Mucosa of stomach (tissue), 1 donor: ENCODE data around the gene PRDX5.

Experiments
- H3K27me3 ChIP-seq: one replicate; pipeline ENCODE4 v1.7.0; 2013; ENCODE audit warnings: mild to moderate bottlenecking, low read length; ENCODE audit not compliant: control insufficient read depth, insufficient read depth
- H3K36me3 ChIP-seq: one replicate; pipeline ENCODE4 v1.7.0; 2013; ENCODE audit warnings: low read length; ENCODE audit not compliant: control insufficient read depth, insufficient read depth
- H3K4me1 ChIP-seq: one replicate; pipeline ENCODE4 v1.7.0; 2013; ENCODE audit warnings: mild to moderate bottlenecking, low read length; ENCODE audit not compliant: control insufficient read depth, insufficient read depth
- H3K4me3 ChIP-seq: one replicate; pipeline ENCODE4 v1.7.0; 2013; ENCODE audit warnings: low read length
- H3K9ac ChIP-seq: one replicate; pipeline ENCODE4 v1.7.0; 2013; ENCODE audit warnings: mild to moderate bottlenecking, low read length, moderate library complexity
- H3K9me3 ChIP-seq: one replicate; pipeline ENCODE4 v1.7.0; 2013; ENCODE audit warnings: mild to moderate bottlenecking, low read length, moderate library complexity; ENCODE audit not compliant: control insufficient read depth
- donor health status: Pancreatic carcinoma.

The PRDX5 gene

GRCh38 chr11:64349025-64349387, 31.1 kb downstream of the PRDX5 start:
- Histone ChIP-seq H3K36me3 (no peaks in the 10 kb centered on the region), H3K27me3 (no peaks in the 10 kb centered on the region), H3K4me3 (no peak overlapping the region), H3K9ac (no peak overlapping the region), H3K4me1 (peaks cover 19% of the 10 kb centered on the region), H3K9me3 (no peaks in the 10 kb centered on the region)

GRCh38 chr11:64349404-64349803, 31.5 kb downstream of the PRDX5 start:
- Histone ChIP-seq H3K9me3 (no peaks in the 10 kb centered on the region), H3K36me3 (no peaks in the 10 kb centered on the region), H3K27me3 (no peaks in the 10 kb centered on the region), H3K4me1 (peaks cover 19% of the 10 kb centered on the region), H3K4me3 (no peak overlapping the region), H3K9ac (no peak overlapping the region)

GRCh38 chr11:64351136-64351631, 33.3 kb downstream of the PRDX5 start:
- Histone ChIP-seq H3K27me3 (no peaks in the 10 kb centered on the region), H3K4me1 (peaks cover 32% of the 10 kb centered on the region), H3K9me3 (no peaks in the 10 kb centered on the region), H3K9ac (no peak overlapping the region), H3K36me3 (no peaks in the 10 kb centered on the region), H3K4me3 (no peak overlapping the region)

- H3K4me1 ChIP-seq = peaks cover 41% of the 10 kb centered on the region
- no peaks in the 10 kb centered on the region for H3K36me3 ChIP-seq
- H3K27me3 ChIP-seq = no peaks in the 10 kb centered on the region
- H3K9ac ChIP-seq = no peak overlapping the region
- H3K4me3 ChIP-seq = no peak overlapping the region
- H3K9me3 ChIP-seq = no peaks in the 10 kb centered on the region
These were observed 34.4 kb downstream of the PRDX5 start for GRCh38 chr11:64352099-64352994.

DNA sequence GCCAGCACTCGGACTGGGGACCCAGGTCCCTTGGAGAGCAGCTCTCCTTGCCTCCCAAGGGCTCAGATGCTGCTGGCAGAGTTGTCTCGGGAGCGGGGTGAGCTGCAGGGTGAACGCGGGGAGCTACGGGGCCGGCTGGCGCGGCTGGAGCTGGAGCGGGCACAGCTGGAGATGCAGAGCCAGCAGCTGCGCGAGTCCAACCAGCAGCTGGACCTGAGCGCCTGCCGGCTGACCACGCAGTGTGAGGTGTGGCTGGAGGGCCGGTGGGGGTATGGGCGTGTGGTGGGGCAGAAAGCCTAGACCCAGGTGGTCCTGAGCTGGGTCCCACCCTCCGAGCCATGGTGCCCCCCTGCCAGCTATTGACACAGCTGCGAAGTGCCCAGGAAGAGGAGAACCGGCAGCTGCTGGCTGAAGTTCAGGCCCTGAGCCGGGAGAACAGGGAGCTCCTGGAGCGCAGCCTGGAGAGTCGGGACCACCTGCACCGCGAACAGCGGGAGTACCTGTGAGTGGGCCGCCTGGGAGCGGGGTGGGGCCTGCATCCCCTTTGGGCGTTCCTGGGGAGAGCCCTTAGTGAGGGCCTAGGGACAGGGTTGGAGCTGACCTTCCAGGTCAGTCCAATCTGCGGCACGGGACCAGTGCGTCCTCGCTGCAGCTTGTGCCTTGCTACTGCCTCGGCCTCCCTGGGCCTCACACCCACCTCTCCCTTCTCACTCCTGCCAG, 35.2 kb downstream of the PRDX5 start:
- H3K27me3 ChIP-seq = no peaks in the 10 kb centered on the region
- no peak overlapping the region for H3K9ac ChIP-seq
- H3K36me3 ChIP-seq = no peaks in the 10 kb centered on the region
- no peak overlapping the region for H3K4me3 ChIP-seq
- no peaks in the 10 kb centered on the region for H3K9me3 ChIP-seq
- peaks cover 41% of the 10 kb centered on the region for H3K4me1 ChIP-seq

DNA sequence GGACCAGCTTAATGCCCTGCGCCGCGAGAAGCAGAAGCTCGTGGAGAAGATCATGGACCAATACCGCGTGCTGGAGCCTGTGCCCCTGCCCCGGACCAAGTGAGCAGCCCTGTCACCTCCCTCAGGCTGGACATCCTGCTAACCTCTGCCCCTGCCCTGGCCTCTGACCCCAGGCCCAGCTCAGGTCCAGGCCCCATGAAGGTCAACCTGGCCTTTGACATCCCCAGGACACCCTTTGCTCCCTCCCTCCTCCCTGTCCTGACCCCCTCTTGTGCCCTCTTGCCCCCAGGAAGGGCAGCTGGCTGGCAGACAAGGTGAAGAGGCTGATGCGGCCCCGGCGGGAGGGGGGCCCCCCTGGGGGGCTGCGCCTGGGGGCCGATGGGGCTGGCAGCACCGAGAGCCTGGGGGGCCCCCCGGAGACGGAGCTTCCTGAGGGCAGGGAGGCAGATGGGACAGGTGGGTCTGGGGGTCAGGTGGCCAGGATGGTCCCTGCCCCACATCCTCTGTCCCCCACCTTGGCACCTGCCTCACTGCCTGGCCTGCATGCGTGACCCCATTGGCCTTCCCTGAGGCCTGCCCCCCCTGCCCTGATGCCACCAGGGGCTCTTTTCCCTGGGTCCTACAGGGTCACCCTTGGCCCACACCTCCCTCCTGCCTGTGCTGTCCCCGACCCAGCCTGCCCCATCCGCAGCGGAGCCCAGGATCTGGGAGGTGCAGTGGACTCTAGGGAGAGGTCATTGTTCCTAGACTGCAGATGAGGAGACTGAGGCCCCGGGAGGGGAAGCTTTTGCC, 36.0 kb downstream of the PRDX5 start:
- Histone ChIP-seq H3K27me3 (no peaks in the 10 kb centered on the region), H3K9me3 (no peaks in the 10 kb centered on the region), H3K4me1 (peaks cover 41% of the 10 kb centered on the region), H3K4me3 (no peak overlapping the region), H3K9ac (no peak overlapping the region), H3K36me3 (no peaks in the 10 kb centered on the region)

DNA sequence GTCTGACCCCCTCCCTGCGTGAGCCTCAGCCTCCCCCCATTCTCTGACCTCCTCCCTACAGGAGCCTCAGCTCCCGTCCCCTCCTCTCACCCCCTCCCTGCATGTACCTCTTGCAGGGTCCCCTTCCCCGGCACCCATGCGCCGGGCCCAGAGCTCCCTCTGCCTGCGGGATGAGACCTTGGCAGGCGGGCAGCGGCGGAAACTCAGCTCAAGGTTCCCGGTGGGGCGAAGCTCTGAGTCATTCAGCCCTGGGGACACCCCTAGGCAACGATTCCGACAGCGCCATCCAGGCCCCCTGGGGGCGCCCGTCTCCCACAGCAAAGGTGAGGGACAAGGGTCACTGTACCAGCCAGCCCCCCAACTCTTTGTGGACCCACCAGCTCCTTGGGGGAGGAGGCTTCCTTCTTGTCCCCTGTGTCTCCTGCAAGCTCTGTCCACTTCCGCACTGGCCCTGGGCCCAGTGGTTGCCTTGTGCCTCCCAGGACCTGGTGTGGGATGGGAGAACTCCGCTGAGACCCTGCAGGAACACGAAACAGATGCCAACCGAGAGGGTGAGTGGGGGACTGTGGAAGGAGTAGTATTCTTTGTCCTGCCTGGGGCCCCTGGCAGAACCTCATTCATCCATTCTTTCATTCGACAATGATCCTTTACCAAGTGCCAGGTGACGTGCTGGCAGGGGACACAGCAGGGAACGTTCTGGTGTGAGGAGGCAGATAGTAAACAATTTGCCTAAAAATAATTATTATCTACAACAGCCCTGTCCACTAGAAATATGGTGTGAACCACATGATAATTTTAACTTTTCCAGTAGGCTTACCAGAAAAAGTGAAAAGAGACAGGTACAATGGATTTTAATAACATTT, 37.4 kb downstream of the PRDX5 start:
- peaks cover 50% of the 10 kb centered on the region for H3K4me1 ChIP-seq
- H3K9me3 ChIP-seq = no peaks in the 10 kb centered on the region
- no peaks in the 10 kb centered on the region for H3K36me3 ChIP-seq
- H3K4me3 ChIP-seq = peak overlapping the region; percentile 53
- H3K27me3 ChIP-seq = no peaks in the 10 kb centered on the region
- peak overlapping the region; percentile 66 for H3K9ac ChIP-seq

- Histone ChIP-seq H3K27me3 (no peaks in the 10 kb centered on the region), H3K9ac (peak overlapping the region; percentile 39), H3K4me1 (peaks cover 59% of the 10 kb centered on the region), H3K36me3 (peaks cover 6% of the 10 kb centered on the region), H3K9me3 (no peaks in the 10 kb centered on the region), H3K4me3 (no peak overlapping the region)
These were observed 38.8 kb downstream of the PRDX5 start for GRCh38 chr11:64356498-64357411.

GRCh38 chr11:64357446-64357845, 39.5 kb downstream of the PRDX5 start:
- H3K36me3 ChIP-seq = peaks cover 13% of the 10 kb centered on the region
- peaks cover 59% of the 10 kb centered on the region for H3K4me1 ChIP-seq
- no peak overlapping the region for H3K4me3 ChIP-seq
- H3K27me3 ChIP-seq = no peaks in the 10 kb centered on the region
- peak overlapping the region; percentile 39 for H3K9ac ChIP-seq
- H3K9me3 ChIP-seq = no peaks in the 10 kb centered on the region

DNA sequence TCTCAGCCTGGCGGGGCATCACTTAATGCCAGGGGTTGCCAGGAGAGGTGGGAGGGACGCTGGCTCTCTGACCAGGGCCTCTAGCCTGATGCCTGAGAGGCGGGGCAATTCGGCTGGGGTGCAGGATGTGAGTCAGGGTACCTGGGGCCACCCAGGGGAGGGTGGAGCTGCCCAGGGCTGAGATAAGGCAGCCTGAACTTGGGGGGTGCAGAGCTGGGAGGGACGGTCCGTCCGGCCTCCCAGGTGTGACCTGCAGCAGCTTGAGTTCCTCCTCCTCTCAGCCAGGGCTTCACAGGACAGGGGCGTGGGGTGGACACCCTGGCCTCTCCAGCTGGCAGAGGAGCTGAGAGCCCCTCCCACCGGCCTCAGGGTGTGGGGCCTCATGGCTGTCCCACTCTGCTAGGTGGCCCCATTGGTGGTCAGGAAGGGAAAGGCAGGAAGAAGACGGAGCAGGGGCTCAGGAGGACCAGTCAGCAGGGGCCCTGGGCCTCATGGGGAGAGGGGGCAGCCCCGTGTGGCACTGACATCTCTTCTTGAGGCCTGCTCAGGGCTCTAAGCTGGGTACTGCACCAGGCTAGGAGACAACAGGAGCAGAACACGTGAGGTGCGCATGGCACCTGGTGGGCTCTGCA, 40.1 kb downstream of the PRDX5 start:
- Histone ChIP-seq H3K9ac (peak overlapping the region; percentile 83), H3K4me1 (peaks cover 59% of the 10 kb centered on the region), H3K27me3 (no peaks in the 10 kb centered on the region), H3K4me3 (peak overlapping the region; percentile 51), H3K36me3 (peaks cover 13% of the 10 kb centered on the region), H3K9me3 (no peaks in the 10 kb centered on the region)
